Measurements from ENCODE around the gene PMEPA1. TPM values are rescaled to one million over a fixed set of nuclear protein-coding genes. Genes with fewer than 3 reads are reported as not detected.
"Not testable (repeated sequence)": the region's sequence is repeated elsewhere in the genome, so short reads cannot be mapped to it uniquely, and the experiment has no call there.

PMEPA1 gene
- total RNA-seq, 2 donors from 2014 or later = 28.3 to 60.3 TPM

DNA sequence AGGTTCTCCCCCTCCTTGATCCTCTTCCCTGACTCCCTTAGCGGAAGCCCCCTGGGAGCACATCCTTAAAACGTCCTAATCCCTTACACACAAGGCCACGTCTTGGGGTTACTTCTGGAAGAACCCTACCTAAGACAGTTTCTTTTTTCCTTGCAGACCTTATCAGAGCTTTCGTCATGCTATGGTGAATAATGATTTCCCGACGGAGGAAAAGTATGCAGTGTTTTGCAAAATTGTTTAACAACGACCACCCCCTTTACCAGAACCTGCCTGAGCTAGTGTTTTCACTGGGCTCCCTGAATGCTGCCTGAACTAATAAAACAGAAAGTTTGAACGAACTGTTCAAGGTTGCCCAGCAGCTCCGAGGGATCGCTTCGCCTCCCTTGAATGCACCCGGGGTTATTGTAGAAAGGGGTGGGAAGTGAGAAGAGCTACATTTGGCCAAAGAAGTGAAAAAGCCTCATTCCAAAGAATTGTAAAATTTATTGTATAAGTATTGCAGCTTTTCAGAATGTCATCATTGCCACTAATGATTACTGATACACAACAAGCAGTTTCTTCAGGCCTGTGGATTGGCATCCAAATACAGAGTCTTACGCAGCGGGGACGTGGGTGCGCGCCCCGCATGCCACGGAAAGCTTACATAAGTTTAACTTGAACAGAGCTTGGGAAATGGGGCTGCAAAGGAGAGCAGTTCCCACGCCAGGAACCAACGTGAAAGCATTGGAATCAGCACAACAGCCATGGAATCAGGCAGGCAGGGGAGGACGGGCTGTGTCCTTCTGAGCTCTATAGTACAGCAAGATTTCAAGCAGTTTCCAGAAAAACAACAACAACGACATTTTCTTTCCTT lies 61.7 kb downstream of the PMEPA1 start:
- intact Hi-C loops (cut with DNase I) = no loop called here
- DNase-seq (no peak), ATAC-seq (no peak)

GRCh38 chr20:57647006-57647932 lies 62.5 kb downstream of the PMEPA1 start:
- DNase-seq = no peak
- peak in 1 of 2 donors; percentile 18 for ATAC-seq
- intact Hi-C loops (cut with DNase I) = no loop called here

DNA sequence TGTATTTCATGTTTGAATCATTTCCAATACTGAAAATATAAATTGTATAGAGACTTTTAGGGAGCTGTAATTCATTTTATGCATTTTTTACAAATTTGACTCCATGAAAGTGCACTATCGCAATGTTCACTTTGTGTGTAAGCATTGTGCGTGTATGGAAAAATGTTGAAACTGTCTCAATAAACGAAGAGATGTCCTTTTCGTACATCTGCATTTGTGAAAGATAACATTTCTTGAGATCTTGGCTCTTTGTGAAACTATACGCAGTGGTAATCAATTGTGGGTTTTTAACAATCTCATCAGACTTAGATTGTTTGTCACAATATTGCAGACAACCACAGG lies 70.9 kb downstream of the PMEPA1 start:
- DNase-seq (no peak), ATAC-seq (no peak)
- intact Hi-C loops (cut with DNase I) = no loop called here

DNA sequence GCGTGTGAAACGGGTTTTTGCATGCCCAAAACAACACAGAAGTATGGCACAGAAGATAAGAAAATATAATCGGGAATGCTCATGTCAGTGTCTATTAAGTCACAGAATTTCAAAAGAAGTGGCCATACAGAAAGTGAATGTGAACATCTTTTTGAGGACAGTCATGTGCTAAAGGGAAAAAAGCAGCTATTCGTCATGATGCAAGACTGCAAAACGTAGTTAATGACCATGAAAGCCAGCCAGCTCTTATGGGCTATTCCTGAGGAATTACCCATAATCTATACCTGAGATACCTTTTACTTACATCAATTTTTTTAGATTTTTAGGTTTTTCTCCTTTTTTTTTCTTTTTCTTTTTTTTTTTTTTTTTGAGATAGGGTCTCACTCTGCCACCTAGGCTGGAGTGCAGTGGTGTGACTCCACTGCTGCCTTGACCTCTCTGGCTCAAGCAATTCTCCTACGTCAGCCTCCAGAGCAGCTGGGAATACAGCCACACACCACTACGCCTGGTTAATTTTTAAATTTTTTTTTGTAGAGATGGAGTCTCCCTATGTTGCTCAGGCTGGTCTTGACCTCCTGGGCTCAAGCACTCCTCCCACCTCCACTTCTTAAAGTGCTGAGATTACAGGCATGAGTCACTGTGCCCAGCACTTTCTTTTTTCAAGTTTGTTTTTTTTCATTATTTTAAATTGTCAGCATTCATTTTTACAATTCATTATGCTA lies 71.5 kb downstream of the PMEPA1 start:
- intact Hi-C loops (cut with DNase I) = no loop called here
- DNase-seq (no peak), ATAC-seq (peak in 1 of 2 donors; percentile 59)

DNA sequence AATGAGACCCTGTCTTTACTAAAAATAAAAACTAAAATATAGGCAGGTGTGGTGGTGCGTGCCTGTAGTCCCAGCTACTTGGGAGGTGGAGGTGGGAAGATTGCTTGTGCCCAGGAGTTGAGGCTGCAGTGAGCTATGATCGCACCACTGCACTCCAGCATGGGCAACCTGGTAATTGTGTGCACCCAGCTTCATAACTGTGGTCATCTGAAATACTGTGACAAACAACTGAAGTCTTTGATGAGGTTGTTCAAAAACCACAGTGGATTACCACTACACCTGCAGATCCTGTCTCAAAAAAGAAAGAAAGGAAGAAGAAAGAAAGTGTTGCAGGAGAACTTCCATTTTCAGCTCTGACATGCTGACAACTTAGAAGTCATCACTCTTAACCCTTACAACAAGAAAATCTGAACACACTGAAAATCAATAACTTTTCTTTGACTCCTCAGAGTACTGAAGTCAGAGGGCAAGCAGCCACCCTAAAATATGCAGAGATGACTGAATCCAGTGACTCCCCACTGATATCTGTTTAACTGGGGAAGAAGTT lies 75.8 kb downstream of the PMEPA1 start:
- DNase-seq = no peak
- intact Hi-C loops (cut with DNase I) = no loop called here
- ATAC-seq = no peak

DNA sequence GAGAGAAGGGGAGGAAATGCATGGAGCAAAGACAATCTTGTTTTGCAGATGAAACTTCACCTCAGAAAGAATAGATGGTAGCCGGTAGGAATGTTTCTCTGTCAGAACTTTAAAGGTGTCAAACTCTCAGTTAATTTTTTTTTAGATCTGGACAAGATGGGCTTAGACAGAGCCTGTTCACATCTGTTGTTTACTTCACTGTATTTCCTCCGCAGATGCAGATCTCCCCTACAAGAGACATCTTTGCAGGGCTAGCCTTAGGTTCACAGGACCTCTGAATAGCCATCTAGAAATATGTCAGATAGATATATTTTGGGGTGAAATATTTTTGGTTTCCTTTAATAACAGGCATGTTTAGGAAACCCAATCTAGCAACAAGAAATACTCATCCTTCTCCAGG lies 77.5 kb downstream of the PMEPA1 start:
- intact Hi-C loops (cut with DNase I) = no loop called here
- DNase-seq (no peak), ATAC-seq (no peak)

GRCh38 chr20:57630061-57630460 lies 79.8 kb downstream of the PMEPA1 start:
- DNase-seq = no peak
- peak in 1 of 2 donors; percentile 52 for ATAC-seq
- intact Hi-C loops (cut with DNase I) = no loop called here

GRCh38 chr20:57629491-57629901 lies 80.3 kb downstream of the PMEPA1 start:
- intact Hi-C loops (cut with DNase I) = loop anchor here in 1 of 2 donors (10.0 kb wide), 1 partner anchor 545 kb away; no protein-coding TSS in a partner anchor
- ATAC-seq, DNase-seq: not testable (repeated sequence)

DNA sequence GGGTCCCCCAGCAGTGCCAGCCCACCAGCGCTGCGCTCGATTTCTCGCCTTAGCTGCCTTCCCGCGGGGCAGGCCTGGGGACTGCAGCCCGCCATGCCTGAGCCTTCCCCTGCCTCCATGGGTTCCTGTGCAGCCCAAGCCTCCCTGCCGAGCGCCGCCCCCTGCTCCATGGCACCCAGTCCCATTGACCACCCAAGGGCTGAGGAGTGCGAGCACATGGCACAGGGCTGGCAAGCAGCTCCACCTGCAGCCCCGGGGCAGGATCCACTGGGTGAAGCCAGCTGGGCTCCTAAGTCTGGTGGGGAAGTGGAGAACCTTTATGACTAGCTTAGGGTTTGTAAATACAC lies 80.9 kb downstream of the PMEPA1 start:
- not testable (repeated sequence) for DNase-seq, ATAC-seq
- intact Hi-C loops (cut with DNase I) = loop anchor here in 1 of 2 donors (10.0 kb wide), 1 partner anchor 546 kb away; no protein-coding TSS in a partner anchor

- peak; percentile 62 for DNase-seq
- ATAC-seq = peak; percentile 89 to 95
- intact Hi-C loops (cut with DNase I) = loop anchor here in 1 of 2 donors (10.0 kb wide), 1 partner anchor 546 kb away; no protein-coding TSS in a partner anchor
Observed at GRCh38 chr20:57628047-57628961, 81.5 kb downstream of the PMEPA1 start.

DNA sequence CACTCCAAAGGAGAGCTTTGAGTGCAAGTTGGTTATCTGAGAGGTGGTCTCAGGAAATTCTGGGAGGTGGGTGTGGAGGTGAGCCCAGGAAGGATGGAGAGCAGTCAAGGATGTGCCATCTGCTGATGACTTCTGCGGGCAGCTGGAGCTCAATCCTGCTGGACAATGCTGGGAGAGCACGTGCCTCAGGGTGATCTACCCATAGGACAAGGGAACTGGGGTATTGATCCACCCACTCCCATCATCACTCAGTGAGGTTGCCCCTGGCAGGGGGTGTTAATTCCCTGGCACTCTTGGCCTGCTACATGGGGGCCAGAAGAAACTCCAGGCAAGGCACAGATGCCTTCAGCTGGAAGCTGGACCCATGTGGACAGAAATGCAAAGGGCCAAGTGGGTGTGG lies 82.5 kb downstream of the PMEPA1 start:
- no peak for DNase-seq
- intact Hi-C loops (cut with DNase I) = loop anchor here in 1 of 2 donors (10.0 kb wide), 1 partner anchor 547 kb away; no protein-coding TSS in a partner anchor
- no peak for ATAC-seq

- no peak for ATAC-seq
- DNase-seq = no peak
- intact Hi-C loops (cut with DNase I) = loop anchor here in 1 of 2 donors (10.0 kb wide), 1 partner anchor 549 kb away; no protein-coding TSS in a partner anchor
Observed at GRCh38 chr20:57625978-57626377, 83.8 kb downstream of the PMEPA1 start.

GRCh38 chr20:57625181-57625958 lies 84.4 kb downstream of the PMEPA1 start:
- no peak for ATAC-seq
- intact Hi-C loops (cut with DNase I) = loop anchor here in 1 of 2 donors (10.0 kb wide), 1 partner anchor 549 kb away; no protein-coding TSS in a partner anchor
- no peak for DNase-seq

DNA sequence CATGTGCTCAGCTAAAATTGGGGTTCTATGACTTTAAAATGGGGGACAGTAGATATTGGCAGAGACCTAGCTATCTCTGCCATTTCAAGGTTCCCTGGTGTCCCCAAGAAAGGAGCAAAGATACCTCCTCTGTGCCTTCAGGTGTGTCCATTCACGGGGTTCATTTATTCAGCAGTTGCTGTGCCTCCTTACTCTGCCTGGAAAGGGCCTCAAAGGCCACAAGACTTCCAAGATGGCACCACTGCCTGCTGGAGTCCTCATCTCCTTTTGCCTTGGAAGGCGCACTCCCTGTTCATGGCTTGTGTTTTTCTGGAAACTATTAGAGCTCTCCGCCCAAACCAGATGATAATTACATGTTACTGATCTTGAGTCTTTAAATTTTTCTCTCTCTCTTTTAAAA lies 85.7 kb downstream of the PMEPA1 start:
- ATAC-seq (no peak), DNase-seq (no peak)
- intact Hi-C loops (cut with DNase I) = loop anchor here in 1 of 2 donors (10.0 kb wide), 1 partner anchor 551 kb away; no protein-coding TSS in a partner anchor

DNA sequence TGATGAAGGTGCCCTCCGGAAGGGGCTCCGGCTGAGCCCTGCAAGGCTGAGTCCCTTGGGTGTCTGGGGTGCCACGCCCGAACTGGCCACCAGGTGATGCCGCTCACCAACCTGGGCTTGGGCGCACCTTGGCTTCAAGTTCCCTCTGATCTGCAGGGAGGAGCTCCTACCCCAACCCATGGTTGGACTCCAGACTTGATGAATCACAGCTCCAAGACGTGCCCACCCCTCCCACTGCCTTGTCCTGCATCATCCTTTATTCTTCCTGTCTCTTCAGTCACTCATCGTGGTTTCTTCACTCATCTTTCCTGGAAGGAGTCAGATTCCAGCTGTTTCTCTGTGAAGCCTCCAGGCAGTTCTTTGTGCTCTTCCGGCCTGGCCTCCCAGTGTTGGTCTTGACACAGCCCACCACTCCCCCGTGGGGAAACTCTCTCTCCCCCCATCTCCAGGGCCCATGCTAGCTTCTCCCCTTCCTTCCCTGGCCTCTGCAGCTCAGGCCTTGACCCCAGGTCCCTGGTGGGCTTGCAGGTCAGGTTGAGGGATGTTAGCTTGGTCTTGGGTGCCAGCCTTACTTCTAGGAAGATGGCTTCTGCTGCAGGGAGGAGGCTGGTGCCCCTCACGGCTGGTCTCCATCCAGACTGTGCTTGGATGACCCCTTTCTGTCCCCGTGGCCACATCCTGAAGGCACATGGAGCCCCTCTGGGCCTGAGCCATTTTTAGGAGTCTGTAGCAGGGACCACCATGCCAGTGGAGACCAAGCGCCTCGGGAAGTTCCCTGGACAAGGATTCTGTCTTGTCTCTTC lies 87.0 kb downstream of the PMEPA1 start:
- DNase-seq (no peak), ATAC-seq (peak; percentile 38 to 51)
- intact Hi-C loops (cut with DNase I) = loop anchor here in 1 of 2 donors (10.0 kb wide), 1 partner anchor 552 kb away; no protein-coding TSS in a partner anchor

DNA sequence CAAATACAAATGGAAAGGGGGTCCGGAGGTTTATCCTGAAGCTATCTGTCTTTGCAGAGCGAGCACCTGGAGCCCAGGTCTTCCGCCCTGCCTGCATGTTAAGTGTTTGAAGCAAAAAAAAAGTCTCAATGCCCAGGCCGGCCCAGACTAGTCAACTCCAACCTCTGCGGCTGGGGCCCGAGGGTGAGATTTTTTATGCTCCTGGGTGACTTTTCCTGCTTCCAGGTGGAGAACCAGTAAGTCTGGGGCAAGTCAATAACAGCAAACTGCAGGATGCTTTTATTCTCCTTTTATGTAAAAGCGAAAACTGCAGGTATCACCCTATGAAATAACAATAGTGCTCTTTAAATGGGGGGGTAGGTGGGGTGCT lies 87.6 kb downstream of the PMEPA1 start:
- ATAC-seq = no peak
- no peak for DNase-seq
- intact Hi-C loops (cut with DNase I) = loop anchor here in 1 of 2 donors (10.0 kb wide), 1 partner anchor 553 kb away; no protein-coding TSS in a partner anchor
